KOPT-K1 (cell line): ENCODE data around the gene ENTPD6.

Experiments used
- H3K27ac ChIP-seq: fragments of 200-600 bp; sonication (generic); 2 replicates; pipeline ENCODE4 v1.5.1; 2016; ENCODE audit warnings: antibody characterized with exemption, mild to moderate bottlenecking, low read depth, low read length; ENCODE audit not compliant: poor library complexity, severe bottlenecking
- H3K36me3 ChIP-seq: fragments of 200-600 bp; sonication (generic); 2 replicates; pipeline ENCODE4 v1.5.1; 2017; ENCODE audit warnings: antibody characterized with exemption, mild to moderate bottlenecking, low read length, moderate library complexity; ENCODE audit not compliant: insufficient read depth
- H3K9me3 ChIP-seq: fragments of 200-600 bp; sonication (generic); 2 replicates; pipeline ENCODE4 v1.5.1; 2017; ENCODE audit warnings: antibody characterized with exemption, low read length, mild to moderate bottlenecking; ENCODE audit not compliant: insufficient read depth, poor library complexity, severe bottlenecking

ENTPD6 gene

GRCh38 chr20:25247956-25248785, 52.7 kb downstream of the ENTPD6 start, which contains the start of gene PYGB:
Gene PYGB, plus strand, starts transcription at chr20:25248085. Its CDS starts 94 bp downstream, at chr20:25248179.
- peaks cover 7% of the 10 kb centered on the region; the same call in 1 of the 2 replicates for H3K36me3 ChIP-seq
- no peaks in the 10 kb centered on the region for H3K9me3 ChIP-seq
- H3K27ac ChIP-seq = peak within 1 kb of the TSS; percentile 81

GRCh38 chr20:25248786-25249172, 53.3 kb downstream of the ENTPD6 start:
- Histone ChIP-seq H3K9me3 (no peaks in the 10 kb centered on the region), H3K27ac (peak overlapping the region; percentile 81), H3K36me3 (peaks cover 7% of the 10 kb centered on the region; the same call in 1 of the 2 replicates)

GRCh38 chr20:25249198-25249931, 53.9 kb downstream of the ENTPD6 start:
- peaks cover 7% of the 10 kb centered on the region; the same call in 1 of the 2 replicates for H3K36me3 ChIP-seq
- H3K9me3 ChIP-seq = no peaks in the 10 kb centered on the region
- H3K27ac ChIP-seq = no peak overlapping the region

GRCh38 chr20:25250508-25250907, 55.0 kb downstream of the ENTPD6 start:
- Histone ChIP-seq H3K36me3 (peaks cover 12% of the 10 kb centered on the region; the same call in 1 of the 2 replicates), H3K27ac (no peak overlapping the region), H3K9me3 (no peaks in the 10 kb centered on the region)

GRCh38 chr20:25251019-25251418, 55.5 kb downstream of the ENTPD6 start:
- Histone ChIP-seq H3K9me3 (no peaks in the 10 kb centered on the region), H3K36me3 (peaks cover 13% of the 10 kb centered on the region; the same call in 1 of the 2 replicates), H3K27ac (no peak overlapping the region)

GRCh38 chr20:25251558-25251957, 56.0 kb downstream of the ENTPD6 start:
- no peak overlapping the region for H3K27ac ChIP-seq
- H3K36me3 ChIP-seq = peaks cover 13% of the 10 kb centered on the region; the same call in 1 of the 2 replicates
- no peaks in the 10 kb centered on the region for H3K9me3 ChIP-seq

- no peaks in the 10 kb centered on the region for H3K9me3 ChIP-seq
- peaks cover 13% of the 10 kb centered on the region; the same call in 1 of the 2 replicates for H3K36me3 ChIP-seq
- H3K27ac ChIP-seq = no peak overlapping the region
These were observed 56.7 kb downstream of the ENTPD6 start for GRCh38 chr20:25252230-25252651.

GRCh38 chr20:25252686-25253421, 57.3 kb downstream of the ENTPD6 start:
- no peak overlapping the region for H3K27ac ChIP-seq
- no peaks in the 10 kb centered on the region for H3K9me3 ChIP-seq
- peaks cover 13% of the 10 kb centered on the region; the same call in 1 of the 2 replicates for H3K36me3 ChIP-seq

GRCh38 chr20:25253606-25254275, 58.2 kb downstream of the ENTPD6 start:
- Histone ChIP-seq H3K9me3 (no peaks in the 10 kb centered on the region), H3K27ac (no peak overlapping the region), H3K36me3 (peaks cover 13% of the 10 kb centered on the region; the same call in 1 of the 2 replicates)

GRCh38 chr20:25254571-25254970, 59.1 kb downstream of the ENTPD6 start:
- H3K36me3 ChIP-seq = peaks cover 13% of the 10 kb centered on the region; the same call in 1 of the 2 replicates
- no peaks in the 10 kb centered on the region for H3K9me3 ChIP-seq

GRCh38 chr20:25254986-25255680, 59.6 kb downstream of the ENTPD6 start:
- peaks cover 13% of the 10 kb centered on the region; the same call in 1 of the 2 replicates for H3K36me3 ChIP-seq
- H3K27ac ChIP-seq = no peak overlapping the region
- no peaks in the 10 kb centered on the region for H3K9me3 ChIP-seq

More at GRCh38 chr20:25254571-25254970, 59.1 kb downstream of the ENTPD6 start:
- H3K27ac ChIP-seq = no peak overlapping the region

GRCh38 chr20:25256226-25256859, 60.8 kb downstream of the ENTPD6 start:
- peaks cover 15% of the 10 kb centered on the region for H3K36me3 ChIP-seq
- no peaks in the 10 kb centered on the region for H3K9me3 ChIP-seq
- no peak overlapping the region for H3K27ac ChIP-seq

- Histone ChIP-seq H3K27ac (no peak overlapping the region), H3K9me3 (no peaks in the 10 kb centered on the region), H3K36me3 (peaks cover 14% of the 10 kb centered on the region)
These were observed 61.6 kb downstream of the ENTPD6 start for GRCh38 chr20:25257130-25257529.
